Panc1 (cell line): ENCODE measurements around the gene EREG.

Experiments used
- CTCF ChIP-seq: fragments of 450-650 bp; IDR thresholded peaks from 2 replicates; pipeline ENCODE4 v1.5.1; 2017; ENCODE audit warnings: mild to moderate bottlenecking
- REST ChIP-seq, 2 experiments: IDR thresholded peaks; 2 replicates each; pipeline ENCODE4 v1.6.1; 2011 to 2012; ENCODE audit warnings: low read depth in 2 of 2, control low read depth in 1 of 2, low read length in 1 of 2, mild to moderate bottlenecking in 1 of 2, moderate library complexity in 1 of 2; ENCODE audit not compliant: insufficient read depth in 1 of 2
- TCF7L2 ChIP-seq: IDR thresholded peaks from 2 replicates; pipeline ENCODE4 v1.6.1; 2011; ENCODE audit warnings: mild to moderate bottlenecking, low read depth, low read length, inconsistent platforms

GRCh38 chr4:74366367-74366911, 1.5 kb downstream of the EREG start:
- TF ChIP-seq CTCF (no peak), REST (IDR thresholded peaks at IDR 0.05; ENCODE audit: insufficient read depth in 1 of 2, low read depth in 2 of 2, low read length in 1 of 2) (no peak), TCF7L2 (no peak)
